ENCODE measurements around the gene SERPINE2.
"Not testable (repeated sequence)": the region's sequence is repeated elsewhere in the genome, so short reads cannot be mapped to it uniquely, and the experiment has no call there.

SERPINE2 gene

DNA sequence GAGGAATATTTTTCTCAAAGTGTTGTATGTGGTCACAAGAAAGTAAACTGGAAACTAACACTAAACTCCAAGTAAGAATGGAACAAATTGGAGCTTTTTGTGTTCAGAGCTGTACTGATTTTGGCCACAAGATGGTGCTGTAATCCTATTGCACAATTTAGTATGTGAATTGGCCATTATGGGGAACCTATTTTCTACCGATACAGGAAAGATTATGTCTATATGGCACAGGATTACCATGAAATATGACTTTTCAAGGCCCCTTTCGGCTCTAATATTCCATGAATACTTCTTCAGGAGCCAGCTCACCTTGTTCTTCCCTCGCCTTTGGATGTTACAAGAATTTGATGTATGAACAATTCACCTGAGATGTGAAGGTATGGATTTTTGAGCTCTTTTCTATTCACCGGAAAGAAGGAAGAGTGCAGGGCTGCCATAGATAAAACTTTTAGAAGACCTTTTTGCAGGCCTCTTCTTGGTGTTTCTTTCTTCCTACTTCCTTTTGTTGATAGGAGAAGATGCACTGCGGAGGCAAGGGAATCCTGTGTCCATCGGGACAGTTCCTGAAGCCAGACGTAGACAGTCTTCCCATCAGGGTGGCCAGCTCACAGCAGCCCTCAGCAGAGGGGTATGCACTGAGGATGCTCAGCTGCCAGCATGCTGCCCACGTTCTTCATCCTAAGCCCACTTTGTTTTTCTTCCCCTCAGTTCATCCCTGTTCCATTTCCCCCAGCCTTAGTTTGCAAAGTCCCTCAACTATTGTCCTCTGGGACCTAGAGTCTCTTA is 68.5 kb downstream of the SERPINE2 start:
- DNase-seq, result no peak

DNA sequence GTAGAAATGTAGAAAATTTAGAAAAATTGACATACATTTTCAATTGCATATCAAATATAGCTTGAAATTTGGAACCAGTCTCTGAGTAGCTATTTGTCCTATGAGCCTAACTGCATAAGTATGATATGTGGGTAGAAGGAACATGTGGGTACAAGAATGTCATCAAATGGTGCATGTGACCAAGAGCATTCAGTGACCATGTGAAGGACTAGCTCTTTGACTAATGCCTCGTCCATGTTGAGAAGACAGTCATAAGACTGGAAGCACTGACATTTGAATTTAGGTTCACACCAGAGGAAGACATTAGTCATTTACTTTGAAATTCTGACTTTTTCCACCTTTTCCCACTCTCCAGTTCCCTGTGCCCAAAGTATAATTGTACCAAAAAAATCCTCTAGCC is 69.2 kb downstream of the SERPINE2 start:
- no peak for DNase-seq

DNA sequence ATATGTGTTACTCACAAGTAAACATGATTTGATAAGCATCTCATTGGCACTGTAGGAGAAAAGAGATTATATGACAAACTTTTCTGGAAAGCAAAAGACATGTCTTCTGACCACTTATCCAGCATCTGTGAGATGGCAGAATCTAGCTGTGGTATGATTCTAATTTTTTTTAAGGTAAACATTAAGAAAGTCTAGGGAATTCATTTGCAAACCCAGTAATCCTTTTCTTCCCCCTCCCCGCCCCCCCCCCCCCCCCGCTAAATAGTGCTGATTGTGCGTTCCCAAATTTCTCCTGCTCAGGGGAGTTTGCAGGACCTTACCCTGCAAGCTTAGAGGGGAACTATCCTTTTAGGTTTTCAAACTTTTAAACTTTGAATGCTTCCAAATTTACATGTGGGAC is 69.8 kb downstream of the SERPINE2 start:
- no peak for DNase-seq

DNA sequence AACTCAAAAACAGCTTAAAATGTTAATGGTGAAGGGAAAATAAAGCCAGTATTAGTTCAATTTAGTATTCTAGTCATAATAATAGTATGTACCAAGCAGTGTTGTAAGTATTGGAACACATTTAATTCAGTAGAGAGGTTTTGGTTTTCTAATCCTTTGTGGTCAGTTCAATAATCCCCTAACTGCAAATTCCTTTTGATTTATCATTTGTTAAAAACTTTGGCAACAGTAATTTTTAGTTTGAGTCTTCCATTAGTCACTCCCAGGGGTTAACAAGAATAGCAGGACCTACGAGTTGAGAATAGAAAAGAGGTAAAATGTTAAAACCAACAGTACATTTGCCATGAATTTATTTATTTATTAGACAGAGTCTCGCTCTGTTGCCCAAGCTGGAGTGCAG is 71.1 kb downstream of the SERPINE2 start:
- DNase-seq, result no peak

DNA sequence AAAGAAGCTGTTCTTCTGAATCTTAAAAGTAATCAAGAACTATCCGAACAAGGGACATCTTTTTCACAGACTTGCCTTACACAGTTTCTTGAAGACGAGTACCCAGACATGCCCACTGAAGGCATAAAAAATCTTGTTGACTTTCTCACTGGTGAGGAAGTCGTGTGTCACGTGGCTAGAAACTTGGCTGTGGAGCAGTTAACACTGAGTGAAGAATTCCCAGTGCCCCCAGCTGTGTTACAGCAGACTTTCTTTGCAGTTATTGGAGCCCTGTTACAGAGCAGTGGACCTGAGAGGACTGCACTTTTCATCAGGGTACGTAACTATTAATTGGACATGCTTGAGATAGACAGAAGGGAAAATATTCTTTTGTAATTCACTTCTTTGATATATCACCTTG is 79.4 kb downstream of the SERPINE2 start:
- no peak for DNase-seq

DNA sequence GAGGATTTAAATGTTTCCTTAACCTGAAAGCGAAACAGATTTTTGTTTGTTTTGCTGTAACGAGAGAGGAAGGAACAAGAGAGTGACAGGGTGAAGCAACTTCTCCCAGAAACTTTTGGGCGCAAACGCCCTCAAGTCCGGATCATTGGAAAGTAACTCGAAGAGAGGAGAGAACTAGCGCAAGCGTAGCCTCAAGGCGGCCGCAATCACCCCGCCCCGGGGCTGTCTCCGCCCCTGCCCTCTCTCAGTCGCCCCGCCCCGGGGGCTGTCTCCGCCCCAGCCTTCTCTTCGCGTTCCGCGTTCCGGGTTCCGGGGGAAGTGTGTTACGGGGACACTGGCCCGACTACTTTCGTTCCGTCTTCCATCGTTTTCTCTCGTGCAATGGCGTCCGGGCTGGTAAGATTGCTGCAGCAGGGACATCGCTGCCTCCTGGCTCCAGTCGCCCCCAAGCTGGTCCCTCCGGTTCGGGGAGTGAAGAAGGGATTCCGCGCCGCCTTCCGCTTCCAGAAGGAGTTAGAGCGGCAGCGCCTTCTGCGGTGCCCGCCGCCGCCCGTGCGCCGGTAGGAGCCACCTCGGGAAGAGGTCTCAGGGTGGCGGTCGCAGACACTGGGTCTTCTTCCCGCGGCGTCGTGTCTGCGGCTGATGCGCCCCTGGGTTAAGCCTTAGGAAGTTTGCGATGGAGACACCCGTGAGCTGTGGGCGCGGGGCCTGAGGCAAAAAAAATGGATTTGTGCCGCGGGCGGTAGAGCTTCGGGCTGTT is 81.8 kb downstream of the SERPINE2 start, which contains the start of gene MRPL44:
MRPL44 (plus strand) TSS at position 372 of the 760 bp plus-strand sequence; CDS start at position 382, 10 bp downstream.
- peak; percentile 98 for DNase-seq

DNA sequence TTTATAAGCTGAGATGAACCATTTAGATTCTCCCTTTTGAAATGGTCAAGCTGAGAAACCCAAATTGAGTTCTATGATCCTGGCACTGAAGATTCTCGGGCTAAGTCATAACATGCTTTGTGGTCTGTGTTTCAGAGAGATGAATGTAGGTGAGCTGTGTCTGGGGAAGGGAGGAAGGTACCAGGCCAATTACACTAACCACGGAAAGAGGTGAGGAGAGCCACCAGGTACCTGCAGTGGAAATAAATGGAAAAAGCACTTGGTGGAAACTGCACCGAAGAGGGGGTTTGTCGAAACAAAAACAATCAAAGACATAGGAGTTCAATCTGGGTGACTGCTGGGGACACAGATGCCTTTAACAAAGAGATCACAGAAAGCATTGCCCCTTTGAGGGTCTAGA is 82.8 kb downstream of the SERPINE2 start:
- no peak for DNase-seq

DNA sequence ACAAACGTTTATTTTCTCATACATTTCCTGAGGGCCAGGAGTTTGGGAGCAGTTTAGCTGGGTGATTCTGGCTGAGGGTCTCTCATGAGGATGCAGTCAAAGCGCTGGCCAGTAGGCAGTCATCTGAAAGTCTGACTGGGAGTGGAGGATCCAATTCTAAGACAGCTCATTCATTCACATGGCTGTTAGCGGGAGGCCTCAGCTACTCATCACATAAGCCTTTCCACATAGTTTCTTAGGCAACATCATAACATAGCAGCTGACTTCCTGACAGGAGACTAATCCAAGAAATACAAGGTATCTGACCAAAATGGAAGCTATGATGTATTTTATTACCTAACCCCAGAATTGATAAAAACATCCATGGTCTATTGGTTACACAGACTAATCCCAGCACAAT is 84.7 kb downstream of the SERPINE2 start:
- DNase-seq, result no peak

DNA sequence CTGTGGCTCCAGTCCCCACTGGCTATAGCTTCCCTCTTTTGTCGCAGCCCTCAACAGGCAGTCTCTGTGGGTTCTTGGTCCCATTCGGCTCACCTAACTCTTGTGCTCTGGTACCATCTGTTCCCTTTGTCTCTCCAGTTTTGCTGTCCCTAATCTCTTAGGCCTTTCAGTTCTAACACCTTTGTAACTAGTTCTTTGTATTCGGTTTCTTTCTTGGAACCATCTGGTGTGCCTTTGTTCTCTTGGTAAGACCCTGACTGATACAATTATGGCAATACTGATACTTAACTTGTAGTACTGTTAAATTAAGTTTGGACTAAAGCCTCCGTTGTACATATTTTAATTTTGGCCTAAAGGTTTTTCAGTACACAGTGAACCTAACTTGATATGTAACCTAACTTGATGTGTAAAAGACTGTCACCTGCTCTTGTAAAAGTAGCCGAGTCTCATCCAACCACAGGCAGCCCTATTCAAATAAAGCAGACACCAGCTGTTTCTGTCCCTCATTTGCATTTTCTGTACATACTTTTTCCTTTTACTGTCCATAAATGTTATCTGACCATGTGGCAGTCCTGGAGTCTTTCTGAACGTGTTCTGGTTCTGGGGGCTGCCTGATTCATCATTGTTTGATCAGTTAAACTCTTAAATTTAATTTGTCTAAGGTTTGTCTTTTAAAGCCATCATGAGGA is 86.7 kb downstream of the SERPINE2 start:
- no peak for DNase-seq

DNA sequence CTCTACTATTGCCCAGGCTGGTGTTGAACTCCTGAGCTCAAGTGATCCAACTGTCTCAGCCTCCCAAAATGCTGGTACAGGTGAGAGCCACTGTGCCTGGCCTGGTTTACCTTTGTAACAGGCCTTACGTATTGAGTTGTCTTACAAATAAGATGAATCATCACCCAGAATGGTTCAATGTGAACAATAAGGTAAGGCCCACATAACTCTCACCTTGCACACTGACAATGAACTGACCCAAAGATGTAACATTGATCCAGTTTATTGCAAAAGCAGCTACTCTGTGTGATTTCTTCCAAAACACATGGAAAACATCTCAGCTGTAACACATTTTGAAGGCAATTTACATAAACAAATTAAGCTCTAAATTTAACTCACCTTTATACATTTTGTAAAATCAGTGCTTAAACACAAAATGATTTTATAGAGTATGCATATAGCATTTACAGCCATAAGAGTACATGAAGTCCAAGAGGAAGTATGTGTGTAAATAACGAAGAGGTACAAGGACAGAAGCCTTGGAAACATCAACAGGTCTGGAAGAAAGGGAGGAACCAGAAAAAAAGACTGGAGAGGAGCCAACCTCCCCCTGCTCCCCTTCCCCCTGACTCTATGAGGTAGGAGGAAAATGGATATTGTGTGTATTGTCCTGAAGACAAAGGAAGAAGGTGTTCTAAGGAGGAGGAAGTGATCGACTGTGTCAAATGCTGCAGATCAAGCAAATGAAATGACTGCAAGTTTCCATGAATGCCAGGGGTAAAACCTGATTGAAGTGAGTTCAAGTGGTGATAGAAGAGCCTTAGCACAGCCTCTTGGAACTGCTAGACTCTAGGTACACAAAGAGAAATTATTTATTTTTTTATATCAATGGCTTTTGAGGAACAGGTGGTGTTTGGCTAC is 88.4 kb downstream of the SERPINE2 start:
- DNase-seq, result no peak

DNA sequence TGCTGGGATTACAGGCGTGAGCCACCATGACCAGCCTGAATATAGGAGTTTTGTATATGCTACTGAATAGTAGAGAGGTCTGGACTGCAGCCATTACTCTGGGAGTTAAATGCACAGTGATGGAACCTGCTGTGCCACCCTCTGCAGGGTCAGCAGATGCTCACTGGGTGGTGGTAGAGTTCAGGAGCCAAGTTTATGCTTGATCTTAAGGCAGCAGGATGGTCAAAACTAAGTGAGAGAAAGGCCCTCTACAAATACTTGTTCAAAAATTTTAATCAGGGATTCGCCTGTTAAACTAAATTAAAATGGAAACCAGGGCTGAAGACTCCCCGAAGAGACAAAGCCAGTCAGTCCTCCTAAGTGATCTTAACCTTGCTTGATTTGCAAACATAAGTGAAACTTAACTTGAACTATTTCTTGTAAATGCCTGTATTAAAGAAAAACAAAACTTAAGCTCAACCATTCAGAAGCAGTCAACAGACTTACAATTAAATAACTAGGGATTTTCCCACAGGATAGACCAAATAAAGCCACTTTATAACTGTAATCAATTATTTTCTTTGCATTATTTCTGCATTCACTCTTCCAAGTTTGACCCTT is 89.7 kb downstream of the SERPINE2 start:
- no peak for DNase-seq

DNA sequence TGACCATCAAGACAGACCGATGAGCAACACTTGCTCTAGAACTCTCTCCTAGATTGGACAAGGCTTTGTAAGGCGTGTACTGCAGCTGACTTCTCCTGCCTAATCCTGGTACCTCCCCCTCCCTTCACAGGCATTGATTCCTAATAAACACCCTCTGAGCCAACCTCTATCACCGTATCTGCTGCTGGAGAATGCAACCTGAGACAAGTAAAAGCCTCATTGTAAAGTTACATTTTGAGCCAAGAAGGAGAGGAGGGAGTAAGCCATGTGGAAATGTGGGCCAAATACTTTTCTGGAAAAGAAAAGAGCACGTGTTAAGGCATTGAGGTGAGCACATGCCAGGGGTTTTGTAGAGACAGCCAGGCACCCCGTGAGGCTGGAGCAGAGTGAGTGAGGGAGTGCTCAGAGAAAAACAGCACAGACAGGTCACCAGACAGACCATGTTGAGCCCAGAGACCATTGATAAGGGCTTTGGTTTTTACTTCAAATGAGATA is 91.3 kb downstream of the SERPINE2 start:
- no peak for DNase-seq

DNA sequence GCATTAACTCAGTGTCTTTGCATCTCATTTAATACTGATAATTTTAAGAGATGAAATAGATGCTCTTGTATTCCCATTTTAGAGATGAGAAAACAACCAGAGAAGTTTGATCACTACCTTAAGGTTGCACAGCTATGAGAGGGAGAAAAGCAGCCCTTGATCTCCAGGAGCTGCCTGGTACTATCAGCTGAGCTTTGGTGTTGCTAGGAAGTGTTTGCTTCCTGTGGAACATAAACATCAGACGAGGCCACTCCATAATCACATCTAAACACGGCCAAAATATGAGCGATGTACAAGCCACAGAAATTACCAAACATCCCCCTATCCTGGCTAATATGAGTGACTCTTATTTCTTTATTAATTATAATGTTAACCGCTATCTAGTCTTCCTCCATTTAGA is 93.3 kb downstream of the SERPINE2 start:
- no peak for DNase-seq

DNA sequence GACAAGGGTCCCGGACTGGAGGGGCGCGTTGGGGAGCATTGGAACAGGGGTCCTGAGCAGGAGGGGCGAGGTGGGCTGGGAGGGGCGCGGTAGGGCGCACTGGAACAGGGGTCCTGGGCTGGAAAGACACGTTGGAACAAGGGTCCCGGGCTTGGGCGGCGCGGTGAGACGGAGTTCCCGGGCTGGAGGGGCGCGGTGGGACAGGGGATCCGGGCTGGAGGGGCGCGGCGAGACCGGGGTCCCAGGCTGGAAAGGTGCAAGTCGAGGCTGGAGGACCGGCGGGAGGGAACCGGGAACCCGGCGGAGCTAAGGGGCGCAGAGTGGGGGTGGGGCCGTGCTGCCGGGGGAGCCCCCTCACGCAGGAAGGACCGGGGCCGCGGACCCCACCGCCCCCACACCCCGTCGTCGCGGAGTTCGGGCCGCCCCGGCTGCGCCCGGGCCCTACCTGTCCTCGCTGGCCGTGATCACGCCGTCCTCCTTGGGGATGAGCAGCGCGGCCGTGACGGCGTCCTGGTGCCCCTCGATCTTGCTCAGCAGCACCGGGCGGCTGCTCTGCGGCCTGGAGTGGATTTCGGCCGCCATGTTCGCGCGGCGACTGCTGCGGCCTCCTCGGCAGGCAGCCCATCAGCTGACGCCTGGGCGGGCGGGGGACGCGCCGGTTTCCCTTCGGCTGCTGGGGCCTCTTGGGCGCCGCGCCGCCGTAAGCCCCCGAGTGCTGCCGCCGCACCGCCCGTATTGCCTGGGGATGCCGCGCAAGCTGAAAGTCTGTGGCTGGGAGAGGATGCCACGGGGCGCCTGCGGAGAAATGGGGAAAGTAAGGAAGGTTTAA is 94.2 kb downstream of the SERPINE2 start, which contains the start of gene WDFY1:
WDFY1 (minus strand) TSS at position 633 of the 829 bp plus-strand sequence; CDS start at position 582, 51 bp downstream.
- peak; percentile 83 for DNase-seq

DNA sequence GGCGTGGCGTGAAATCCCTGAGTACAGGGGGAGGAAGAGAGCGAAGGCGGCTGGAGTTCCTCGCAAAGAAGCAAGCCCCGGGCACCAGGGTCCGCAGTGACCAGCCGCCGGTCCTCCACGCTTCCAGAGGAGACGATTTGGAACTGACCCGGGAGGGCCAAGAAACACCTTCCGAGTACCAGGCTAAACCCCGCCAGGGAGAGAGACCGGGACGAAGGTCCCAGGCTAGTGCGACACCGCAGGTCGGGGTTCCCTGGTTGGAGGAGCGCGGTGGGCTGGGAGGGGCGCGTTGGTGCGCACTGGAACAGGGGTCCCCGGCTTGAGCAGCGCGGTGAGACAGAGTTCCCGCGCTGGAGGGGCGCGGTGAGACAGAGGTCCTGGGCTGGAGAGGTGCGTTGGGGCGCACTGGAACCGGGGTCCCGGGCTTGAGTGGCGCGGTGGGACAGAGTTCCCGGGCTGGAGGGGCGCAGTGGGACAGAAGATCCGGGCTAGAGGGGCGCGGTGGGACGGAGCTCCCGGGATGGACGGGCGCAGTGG is 94.9 kb downstream of the SERPINE2 start:
- DNase-seq, result peak; percentile 51

DNA sequence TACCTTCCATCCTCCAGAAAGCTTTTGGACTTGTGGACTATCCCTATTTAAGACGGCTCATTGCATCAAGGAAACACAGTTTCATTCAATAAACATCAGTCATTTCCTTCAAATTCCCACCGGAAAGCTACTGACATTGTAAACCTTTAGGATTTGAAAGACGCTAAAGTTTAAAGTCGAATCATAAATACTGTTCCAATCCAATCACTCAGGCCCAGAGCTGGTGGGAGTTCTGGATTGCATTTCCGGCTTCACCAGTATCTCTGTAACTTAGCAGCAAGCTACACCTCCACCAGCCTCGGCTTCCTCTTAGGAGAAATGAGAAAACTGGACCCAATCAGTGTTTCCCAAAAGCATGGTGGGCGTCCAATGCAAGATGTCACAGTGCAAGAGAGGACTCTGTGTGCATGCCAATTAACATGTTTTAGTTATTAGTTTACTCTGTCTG is 95.5 kb downstream of the SERPINE2 start:
- no peak for DNase-seq

DNA sequence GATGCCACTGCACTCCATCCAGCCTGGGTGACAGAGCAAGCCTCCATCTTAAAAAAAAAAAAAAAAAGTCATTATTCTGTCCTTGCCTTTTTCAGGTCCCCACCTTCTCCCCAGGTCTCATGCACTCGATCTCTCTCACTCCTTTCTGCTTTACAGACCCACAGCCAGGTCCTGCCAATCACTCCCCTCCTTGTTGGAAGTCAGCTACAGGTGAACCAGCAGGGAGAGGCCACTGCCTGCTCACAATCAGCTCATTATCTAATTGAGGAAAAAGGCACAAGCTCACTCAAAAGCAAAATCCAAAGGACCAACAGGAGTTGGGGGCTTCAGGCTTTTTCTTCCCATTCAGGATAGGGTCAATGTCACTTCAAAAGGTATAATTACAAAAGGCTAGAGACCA is 96.0 kb downstream of the SERPINE2 start:
- no peak for DNase-seq

DNA sequence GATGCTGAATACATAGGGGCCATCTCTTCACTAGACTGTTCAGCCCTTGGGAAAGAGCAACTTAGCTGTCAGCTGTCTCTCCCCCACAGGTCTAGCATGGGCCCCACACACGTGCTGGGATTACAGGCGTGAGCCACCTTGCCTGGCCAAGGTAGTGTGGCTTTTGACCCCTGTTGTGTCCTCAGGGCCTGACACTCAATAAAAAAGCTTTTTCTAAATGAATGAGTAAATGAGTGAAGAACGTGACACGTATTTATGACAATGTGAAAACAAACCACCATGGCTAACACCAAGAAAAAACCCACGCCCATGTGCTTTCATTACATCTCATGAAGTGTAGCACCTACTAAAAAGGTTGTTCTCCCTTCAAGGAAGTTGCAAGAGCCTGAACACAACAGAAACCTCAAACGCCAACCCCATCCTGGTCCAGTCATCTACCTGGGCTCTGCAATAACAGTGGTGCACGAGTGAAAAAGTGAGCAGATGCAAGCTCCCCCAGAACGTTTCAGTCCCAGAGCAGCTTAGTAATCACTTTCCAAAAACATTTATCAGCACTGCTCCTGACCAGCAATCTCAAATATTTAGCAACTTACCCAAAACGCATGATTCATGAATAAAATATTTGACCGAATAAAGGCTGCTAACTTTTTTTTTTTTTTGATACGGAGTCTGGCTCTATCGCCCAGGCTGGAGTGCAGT is 97.4 kb downstream of the SERPINE2 start:
- DNase-seq, result no peak

DNA sequence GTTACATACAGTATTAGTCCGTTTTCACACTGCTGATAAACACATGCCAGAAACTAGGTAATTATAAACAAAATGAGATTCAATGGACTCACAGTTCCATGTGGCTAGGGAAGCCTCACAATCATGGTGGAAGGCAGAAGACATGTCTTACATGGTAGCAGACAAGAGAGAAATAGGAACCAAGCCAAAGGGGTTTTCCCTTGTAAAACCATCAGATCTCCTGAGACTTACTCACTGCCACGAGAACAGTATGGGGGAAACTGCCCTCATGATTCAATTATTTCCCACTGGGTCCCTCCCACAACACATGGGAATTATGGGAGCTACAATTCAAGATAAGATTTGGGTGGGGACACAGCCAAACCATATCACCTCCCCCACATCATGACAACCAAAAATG is 99.6 kb downstream of the SERPINE2 start:
- not testable (repeated sequence) for DNase-seq

DNA sequence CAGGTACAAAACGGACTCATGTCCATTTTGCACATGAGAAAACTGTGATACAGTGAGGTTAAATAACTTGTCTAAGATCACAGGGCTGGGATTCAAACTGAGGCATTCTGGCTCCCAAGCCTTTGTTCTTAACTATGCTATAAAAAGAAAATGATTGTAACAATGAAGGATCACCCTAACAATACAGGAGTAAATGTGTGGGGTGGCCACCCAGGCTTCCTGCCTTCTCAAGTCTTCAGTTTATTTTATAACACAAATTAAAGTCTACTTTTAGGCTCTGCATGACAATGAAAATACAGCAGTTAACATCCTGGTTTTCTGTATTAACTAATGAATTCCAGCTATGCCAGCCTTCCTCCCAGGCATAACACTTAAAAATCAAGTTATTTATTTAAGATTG is 101.6 kb downstream of the SERPINE2 start:
- no peak for DNase-seq
